IgD-negative memory B cell (primary cell): ENCODE data around the gene RAD51B. TPM values are rescaled to one million over a fixed set of nuclear protein-coding genes. Genes with fewer than 3 reads are reported as not detected.
"Not testable (repeated sequence)": the region's sequence is repeated elsewhere in the genome, so short reads cannot be mapped to it uniquely, and the experiment has no call there.

ENCODE experiments used
- H3K27ac Mint-ChIP-seq, 3 donors: one replicate each; pipeline ENCODE4 v1.8.0; 2020 to 2022; ENCODE audit warnings: mild to moderate bottlenecking in 3 of 3, mixed read lengths in 3 of 3, moderate library complexity in 1 of 3
- H3K27me3 Mint-ChIP-seq: one replicate; pipeline ENCODE4 v1.8.0; 2021; ENCODE audit warnings: mixed read lengths
- H3K36me3 Mint-ChIP-seq: one replicate; pipeline ENCODE4 v1.8.0; 2020; ENCODE audit warnings: mild to moderate bottlenecking, mixed read lengths
- H3K4me1 Mint-ChIP-seq, 3 donors: one replicate each; pipeline ENCODE4 v1.8.0; 2020 to 2022; ENCODE audit warnings: mixed read lengths in 3 of 3, mild to moderate bottlenecking in 1 of 3
- H3K4me3 Mint-ChIP-seq, 4 donors: one replicate each; pipeline ENCODE4 v1.8.0; 2020 to 2022; ENCODE audit warnings: mild to moderate bottlenecking in 4 of 4, mixed read lengths in 4 of 4, moderate library complexity in 3 of 4
- H3K9me3 Mint-ChIP-seq, 3 donors: one replicate each; pipeline ENCODE4 v1.8.0; 2020 to 2021; ENCODE audit warnings: mixed read lengths in 3 of 3, mild to moderate bottlenecking in 1 of 3
- polyA plus RNA-seq: library from polyadenylated mRNA; unstranded; fragments of 300-500 nt; fragmentation: Illumina TruSeq; gene quantifications from one replicate; pipeline ENCODE4 v1.2.3, GENCODE V29; 2021

RAD51B gene
- polyA plus RNA-seq, 1 donor from 2014 or later: 24.9 TPM

- peak overlapping the region; percentile 38 to 87 (median 66) for H3K4me3 Mint-ChIP-seq
- peaks cover 2% of the 10 kb centered on the region for H3K36me3 Mint-ChIP-seq
- no peaks in the 10 kb centered on the region for H3K27me3 Mint-ChIP-seq
- peaks cover 31 to 51% (median 42%) of the 10 kb centered on the region in 3 donors for H3K4me1 Mint-ChIP-seq
- H3K9me3 Mint-ChIP-seq: no peaks in the 10 kb centered on the region
- peak overlapping the region; percentile 78 to 99 (median 93) for H3K27ac Mint-ChIP-seq
These were observed 473.0 kb downstream of the RAD51B start for GRCh38 chr14:68292441-68293215.

- H3K36me3 Mint-ChIP-seq: peaks cover 2% of the 10 kb centered on the region
- H3K4me1 Mint-ChIP-seq: peaks cover 35 to 56% (median 47%) of the 10 kb centered on the region in 3 donors
- peak overlapping the region; percentile 78 to 99 (median 93) for H3K27ac Mint-ChIP-seq
- no peaks in the 10 kb centered on the region for H3K9me3 Mint-ChIP-seq
- H3K27me3 Mint-ChIP-seq: no peaks in the 10 kb centered on the region
- peak overlapping the region; percentile 38 to 87 (median 66) for H3K4me3 Mint-ChIP-seq
These were observed 473.8 kb downstream of the RAD51B start for GRCh38 chr14:68293404-68293803.

- H3K4me1 Mint-ChIP-seq: peaks cover 36 to 61% (median 47%) of the 10 kb centered on the region in 3 donors
- no peaks in the 10 kb centered on the region for H3K9me3 Mint-ChIP-seq
- peaks cover 3% of the 10 kb centered on the region for H3K36me3 Mint-ChIP-seq
- H3K27ac Mint-ChIP-seq: peak overlapping the region in 2 of 3 donors; percentile 43 to 88
- H3K4me3 Mint-ChIP-seq: no peak overlapping the region
- H3K27me3 Mint-ChIP-seq: no peaks in the 10 kb centered on the region
These were observed 475.8 kb downstream of the RAD51B start for GRCh38 chr14:68295316-68295816.

- peaks cover 3% of the 10 kb centered on the region for H3K36me3 Mint-ChIP-seq
- no peaks in the 10 kb centered on the region for H3K27me3 Mint-ChIP-seq
- H3K27ac Mint-ChIP-seq: no peak overlapping the region
- H3K4me1 Mint-ChIP-seq: peaks cover 33 to 56% (median 42%) of the 10 kb centered on the region in 3 donors
- no peak overlapping the region for H3K4me3 Mint-ChIP-seq
- peaks cover 0 to under 1% (median under 1%) of the 10 kb centered on the region in 3 donors for H3K9me3 Mint-ChIP-seq
These were observed 477.5 kb downstream of the RAD51B start for GRCh38 chr14:68297039-68297438.

- Mint-ChIP-seq H3K9me3 (peaks cover 1 to 7% (median 3%) of the 10 kb centered on the region in 3 donors), H3K4me1 (peaks cover 24 to 46% (median 35%) of the 10 kb centered on the region in 3 donors), H3K27ac (peak overlapping the region in 2 of 3 donors; percentile 19 to 50), H3K4me3 (no peak overlapping the region), H3K36me3 (peaks cover 3% of the 10 kb centered on the region), H3K27me3 (no peaks in the 10 kb centered on the region)
These were observed 478.4 kb downstream of the RAD51B start for GRCh38 chr14:68297876-68298468.

GRCh38 chr14:68300608-68301007 lies 481.0 kb downstream of the RAD51B start:
- H3K4me1 Mint-ChIP-seq: peaks cover 16 to 29% (median 17%) of the 10 kb centered on the region in 3 donors
- peaks cover 1 to 8% (median 3%) of the 10 kb centered on the region in 3 donors for H3K9me3 Mint-ChIP-seq
- H3K4me3 Mint-ChIP-seq: no peak overlapping the region
- H3K27ac Mint-ChIP-seq: no peak overlapping the region
- no peaks in the 10 kb centered on the region for H3K27me3 Mint-ChIP-seq
- H3K36me3 Mint-ChIP-seq: peaks cover 3% of the 10 kb centered on the region

GRCh38 chr14:68301219-68301618 lies 481.6 kb downstream of the RAD51B start:
- H3K36me3 Mint-ChIP-seq: peaks cover 3% of the 10 kb centered on the region
- no peak overlapping the region for H3K27ac Mint-ChIP-seq
- H3K4me1 Mint-ChIP-seq: peaks cover 13 to 30% (median 15%) of the 10 kb centered on the region in 3 donors
- no peaks in the 10 kb centered on the region for H3K27me3 Mint-ChIP-seq
- H3K4me3 Mint-ChIP-seq: no peak overlapping the region
- peaks cover 1 to 8% (median 3%) of the 10 kb centered on the region in 3 donors for H3K9me3 Mint-ChIP-seq

- not testable (repeated sequence) for H3K27ac Mint-ChIP-seq, H3K9me3 Mint-ChIP-seq, H3K36me3 Mint-ChIP-seq, H3K27me3 Mint-ChIP-seq, H3K4me3 Mint-ChIP-seq
- peaks cover 18 to 34% (median 21%) of the 10 kb centered on the region in 3 donors for H3K4me1 Mint-ChIP-seq
These were observed 483.4 kb downstream of the RAD51B start for GRCh38 chr14:68302938-68303337.

GRCh38 chr14:68305738-68306137 lies 486.2 kb downstream of the RAD51B start:
- Mint-ChIP-seq H3K36me3 (peaks cover 4% of the 10 kb centered on the region), H3K27me3 (no peaks in the 10 kb centered on the region), H3K27ac (peak overlapping the region in 1 of 3 donors; percentile 21), H3K9me3 (peaks cover 1 to 8% (median 3%) of the 10 kb centered on the region in 3 donors), H3K4me3 (no peak overlapping the region), H3K4me1 (peaks cover 23 to 39% (median 35%) of the 10 kb centered on the region in 3 donors)

GRCh38 chr14:68306265-68306933 lies 486.8 kb downstream of the RAD51B start:
- Mint-ChIP-seq H3K4me3 (peak overlapping the region in 1 of 4 donors; percentile 29), H3K27me3 (no peaks in the 10 kb centered on the region), H3K36me3 (peaks cover 4% of the 10 kb centered on the region), H3K27ac (no peak overlapping the region), H3K9me3 (peaks cover 1 to 8% (median 3%) of the 10 kb centered on the region in 3 donors), H3K4me1 (peaks cover 25 to 41% (median 35%) of the 10 kb centered on the region in 3 donors)

GRCh38 chr14:68306934-68307789 lies 487.6 kb downstream of the RAD51B start:
- Mint-ChIP-seq H3K4me3 (peak overlapping the region in 1 of 4 donors; percentile 29), H3K36me3 (peaks cover 4% of the 10 kb centered on the region), H3K9me3 (peaks cover under 1 to 6% (median 1%) of the 10 kb centered on the region in 3 donors), H3K27ac (no peak overlapping the region), H3K27me3 (no peaks in the 10 kb centered on the region), H3K4me1 (peaks cover 25 to 45% (median 39%) of the 10 kb centered on the region in 3 donors)

- H3K27ac Mint-ChIP-seq: no peak overlapping the region
- peaks cover 0 to 3% (median 0%) of the 10 kb centered on the region in 3 donors for H3K9me3 Mint-ChIP-seq
- H3K4me1 Mint-ChIP-seq: peaks cover 29 to 50% (median 43%) of the 10 kb centered on the region in 3 donors
- peaks cover 4% of the 10 kb centered on the region for H3K36me3 Mint-ChIP-seq
- H3K4me3 Mint-ChIP-seq: peak overlapping the region in 1 of 4 donors; percentile 9
- H3K27me3 Mint-ChIP-seq: no peaks in the 10 kb centered on the region
These were observed 488.2 kb downstream of the RAD51B start for GRCh38 chr14:68307790-68308168.

- no peaks in the 10 kb centered on the region for H3K9me3 Mint-ChIP-seq
- H3K27ac Mint-ChIP-seq: peak overlapping the region; percentile 27 to 47 (median 28)
- peaks cover 4% of the 10 kb centered on the region for H3K36me3 Mint-ChIP-seq
- H3K4me1 Mint-ChIP-seq: peaks cover 39 to 60% (median 51%) of the 10 kb centered on the region in 3 donors
- peak overlapping the region in 2 of 4 donors; percentile 27 to 84 for H3K4me3 Mint-ChIP-seq
- H3K27me3 Mint-ChIP-seq: no peaks in the 10 kb centered on the region
These were observed 489.3 kb downstream of the RAD51B start for GRCh38 chr14:68308726-68309520.
